NCI-H2107 treated with DMSO at 0.1 percent for 48 hours (cell line): Measurements from ENCODE around the gene PTPDC1.
"Not testable (repeated sequence)": the region's sequence is repeated elsewhere in the genome, so short reads cannot be mapped to it uniquely, and the experiment has no call there.

Experiments used
- DNase-seq: peaks from one replicate; lab custom pipeline; 2025; ENCODE audit not compliant: unreplicated experiment; lab: John Stamatoyannopoulos, UW

PTPDC1 gene

GRCh38 chr9:94086486-94087345 lies 2.5 kb downstream of the PTPDC1 start:
- no peak for DNase-seq

- DNase-seq, result not testable (repeated sequence)
Measured at GRCh38 chr9:94094219-94095145, 10.2 kb downstream of the PTPDC1 start.

- no peak for DNase-seq
Measured at GRCh38 chr9:94096819-94097577, 12.7 kb downstream of the PTPDC1 start.

- DNase-seq, result no peak
Measured at GRCh38 chr9:94097788-94098414, 13.6 kb downstream of the PTPDC1 start.

- no peak for DNase-seq
Measured at GRCh38 chr9:94100152-94100879, 16.1 kb downstream of the PTPDC1 start.

- no peak for DNase-seq
Measured at GRCh38 chr9:94101162-94101853, 17.0 kb downstream of the PTPDC1 start.

GRCh38 chr9:94108584-94108983 lies 24.3 kb downstream of the PTPDC1 start:
- DNase-seq, result no peak

GRCh38 chr9:94110821-94111252 lies 26.6 kb downstream of the PTPDC1 start:
- no peak for DNase-seq

- no peak for DNase-seq
Measured at GRCh38 chr9:94111446-94111845, 27.2 kb downstream of the PTPDC1 start.

GRCh38 chr9:94112716-94113465 lies 28.6 kb downstream of the PTPDC1 start:
- DNase-seq, result no peak

- not testable (repeated sequence) for DNase-seq
Measured at GRCh38 chr9:94120088-94120487, 35.8 kb downstream of the PTPDC1 start.

GRCh38 chr9:94120854-94121376 lies 36.7 kb downstream of the PTPDC1 start:
- no peak for DNase-seq

- DNase-seq, result no peak
Measured at GRCh38 chr9:94126844-94127243, 42.6 kb downstream of the PTPDC1 start.

GRCh38 chr9:94127806-94128205 lies 43.5 kb downstream of the PTPDC1 start:
- no peak for DNase-seq

- no peak for DNase-seq
Measured at GRCh38 chr9:94128580-94128979, 44.3 kb downstream of the PTPDC1 start.

GRCh38 chr9:94134629-94135028 lies 50.4 kb downstream of the PTPDC1 start:
- no peak for DNase-seq

- no peak for DNase-seq
Measured at GRCh38 chr9:94135222-94135621, 51.0 kb downstream of the PTPDC1 start.

- no peak for DNase-seq
Measured at GRCh38 chr9:94139672-94140417, 55.6 kb downstream of the PTPDC1 start.
